DOHH2 (cell line): Measurements from ENCODE around the gene OR10A5.
"Not testable (repeated sequence)": the region's sequence is repeated elsewhere in the genome, so short reads cannot be mapped to it uniquely, and the experiment has no call there.

ENCODE experiments used
- H3F3A ChIP-seq: fragments of 200-600 bp; sonication (generic), shearing (Covaris generic); 2 replicates; pipeline ENCODE4 v1.6.0; 2016; ENCODE audit warnings: antibody characterized with exemption, mild to moderate bottlenecking; ENCODE audit not compliant: control insufficient read depth, insufficient read depth
- H3K27ac ChIP-seq: fragments of 200-600 bp; sonication (generic); 2 replicates; pipeline ENCODE4 v1.5.1; 2014; ENCODE audit warnings: low read depth, mild to moderate bottlenecking, low read length, moderate library complexity
- H3K27me3 ChIP-seq: fragments of 200-600 bp; sonication (generic); 2 replicates; pipeline ENCODE4 v1.6.1; 2014; ENCODE audit warnings: mild to moderate bottlenecking, low read length, mixed read lengths; ENCODE audit not compliant: control insufficient read depth
- H3K36me3 ChIP-seq: fragments of 200-600 bp; sonication (generic); 2 replicates; pipeline ENCODE4 v1.6.1; 2014; ENCODE audit warnings: mild to moderate bottlenecking, low read length, moderate library complexity, mixed read lengths; ENCODE audit not compliant: control insufficient read depth
- H3K4me1 ChIP-seq: fragments of 200-600 bp; sonication (generic); 2 replicates; pipeline ENCODE4 v1.6.1; 2014; ENCODE audit warnings: mild to moderate bottlenecking, low read length, mixed read lengths; ENCODE audit not compliant: control insufficient read depth
- H3K4me2 ChIP-seq: fragments of 200-600 bp; sonication (generic); 2 replicates; pipeline ENCODE4 v1.6.0; 2014; ENCODE audit warnings: mild to moderate bottlenecking, low read length, moderate library complexity
- H3K4me3 ChIP-seq: fragments of 200-600 bp; sonication (generic); 2 replicates; pipeline ENCODE4 v1.5.1; 2014; ENCODE audit warnings: mild to moderate bottlenecking, low read length, mixed read lengths
- H3K79me2 ChIP-seq: fragments of 200-600 bp; sonication (generic); 2 replicates; pipeline ENCODE4 v1.6.1; 2014; ENCODE audit warnings: mild to moderate bottlenecking, low read length, mixed read lengths; ENCODE audit not compliant: control insufficient read depth
- H3K9me2 ChIP-seq: fragments of 200-600 bp; sonication (generic); replicated peaks from 2 replicates; pipeline ENCODE4 v1.6.1; 2014; ENCODE audit warnings: mild to moderate bottlenecking, low read length, mixed read lengths; ENCODE audit not compliant: control insufficient read depth
- H3K9me3 ChIP-seq: fragments of 200-600 bp; sonication (generic); 2 replicates; pipeline ENCODE4 v1.6.1; 2014; ENCODE audit warnings: antibody characterized with exemption, low read length, mixed read lengths; ENCODE audit not compliant: control insufficient read depth, insufficient read depth
- H4K20me1 ChIP-seq: fragments of 200-600 bp; sonication (generic); 2 replicates; pipeline ENCODE4 v1.6.0; 2014; ENCODE audit warnings: low read depth, mild to moderate bottlenecking, antibody characterized with exemption, low read length, moderate library complexity; ENCODE audit not compliant: control insufficient read depth, insufficient read depth
- EZH2phosphoT487 ChIP-seq: fragments of 200-600 bp; sonication (generic); IDR thresholded peaks from 2 replicates; pipeline ENCODE4 v1.6.1; 2017; ENCODE audit warnings: borderline replicate concordance, mild to moderate bottlenecking, antibody characterized with exemption, low read length, moderate library complexity, mixed read lengths
- TF ChIP-seq, protein P1 (sequence below): fragments of 200-600 bp; sonication (generic); IDR thresholded peaks from one replicate; pipeline ENCODE4 v1.5.1; 2014; ENCODE audit warnings: antibody characterized with exemption, mild to moderate bottlenecking, low read depth, low read length; ENCODE audit not compliant: poor library complexity, severe bottlenecking

The OR10A5 gene

GRCh38 chr11:6876914-6877313, 31.4 kb downstream of the OR10A5 start:
- Histone ChIP-seq H3K27me3 (no peaks in the 10 kb centered on the region), H3F3A (no peaks in the 10 kb centered on the region), H3K4me1 (no peaks in the 10 kb centered on the region), H4K20me1 (no peaks in the 10 kb centered on the region), H3K4me3 (no peak overlapping the region), H3K9me3 (0 out of 2 replicates have a peak, but pooled peaks cover 3% of the 10 kb centered on the region), H3K4me2 (no peak overlapping the region), H3K36me3 (no peaks in the 10 kb centered on the region), H3K9me2 (no peaks in the 10 kb centered on the region; the same call in 1 of the 2 replicates), H3K27ac (no peak overlapping the region), H3K79me2 (no peaks in the 10 kb centered on the region)
- TF ChIP-seq EZH2phosphoT487: no peak
- TF ChIP-seq, protein P1, sequence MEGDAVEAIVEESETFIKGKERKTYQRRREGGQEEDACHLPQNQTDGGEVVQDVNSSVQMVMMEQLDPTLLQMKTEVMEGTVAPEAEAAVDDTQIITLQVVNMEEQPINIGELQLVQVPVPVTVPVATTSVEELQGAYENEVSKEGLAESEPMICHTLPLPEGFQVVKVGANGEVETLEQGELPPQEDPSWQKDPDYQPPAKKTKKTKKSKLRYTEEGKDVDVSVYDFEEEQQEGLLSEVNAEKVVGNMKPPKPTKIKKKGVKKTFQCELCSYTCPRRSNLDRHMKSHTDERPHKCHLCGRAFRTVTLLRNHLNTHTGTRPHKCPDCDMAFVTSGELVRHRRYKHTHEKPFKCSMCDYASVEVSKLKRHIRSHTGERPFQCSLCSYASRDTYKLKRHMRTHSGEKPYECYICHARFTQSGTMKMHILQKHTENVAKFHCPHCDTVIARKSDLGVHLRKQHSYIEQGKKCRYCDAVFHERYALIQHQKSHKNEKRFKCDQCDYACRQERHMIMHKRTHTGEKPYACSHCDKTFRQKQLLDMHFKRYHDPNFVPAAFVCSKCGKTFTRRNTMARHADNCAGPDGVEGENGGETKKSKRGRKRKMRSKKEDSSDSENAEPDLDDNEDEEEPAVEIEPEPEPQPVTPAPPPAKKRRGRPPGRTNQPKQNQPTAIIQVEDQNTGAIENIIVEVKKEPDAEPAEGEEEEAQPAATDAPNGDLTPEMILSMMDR: no peak

DNA sequence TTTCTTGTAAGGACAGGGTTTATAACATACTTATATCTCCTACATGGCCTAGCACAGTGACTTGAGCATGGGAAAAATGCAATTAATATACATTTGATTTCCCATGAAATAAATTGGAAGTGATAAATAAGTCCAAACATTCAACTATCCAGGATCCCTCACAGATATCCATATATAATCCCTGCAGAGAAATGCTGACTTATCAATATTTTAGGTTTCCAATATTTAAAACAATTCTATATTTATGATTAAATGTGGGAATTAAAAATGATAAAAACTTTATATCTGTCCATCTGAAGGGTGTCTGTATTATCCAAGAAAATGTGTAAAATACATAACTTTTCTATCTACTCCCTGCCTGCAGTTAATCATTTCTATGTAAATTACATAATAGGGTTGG, 37.3 kb downstream of the OR10A5 start:
- no peak overlapping the region for H3K27ac ChIP-seq

GRCh38 chr11:6887711-6888110, 42.2 kb downstream of the OR10A5 start:
- H3K4me1 ChIP-seq, H3K4me2 ChIP-seq, H3K4me3 ChIP-seq, H3K79me2 ChIP-seq, H3K9me3 ChIP-seq, H3F3A ChIP-seq, H4K20me1 ChIP-seq, H3K36me3 ChIP-seq, H3K9me2 ChIP-seq, H3K27ac ChIP-seq: not testable (repeated sequence)
- peaks cover 16% of the 10 kb centered on the region for H3K27me3 ChIP-seq

More for the DNA sequence above, 37.3 kb downstream of the OR10A5 start:
- H3K4me2 ChIP-seq: no peak overlapping the region
- H3K79me2 ChIP-seq: no peaks in the 10 kb centered on the region
- no peaks in the 10 kb centered on the region for H3F3A ChIP-seq
- no peaks in the 10 kb centered on the region for H3K4me1 ChIP-seq
- no peak overlapping the region for H3K4me3 ChIP-seq
- no peaks in the 10 kb centered on the region for H3K9me2 ChIP-seq
- H4K20me1 ChIP-seq: no peaks in the 10 kb centered on the region
- no peak for TF ChIP-seq EZH2phosphoT487
- TF ChIP-seq, protein P1: no peak
- no peaks in the 10 kb centered on the region for H3K9me3 ChIP-seq
- peaks cover 16% of the 10 kb centered on the region for H3K27me3 ChIP-seq
- H3K36me3 ChIP-seq: no peaks in the 10 kb centered on the region

DNA sequence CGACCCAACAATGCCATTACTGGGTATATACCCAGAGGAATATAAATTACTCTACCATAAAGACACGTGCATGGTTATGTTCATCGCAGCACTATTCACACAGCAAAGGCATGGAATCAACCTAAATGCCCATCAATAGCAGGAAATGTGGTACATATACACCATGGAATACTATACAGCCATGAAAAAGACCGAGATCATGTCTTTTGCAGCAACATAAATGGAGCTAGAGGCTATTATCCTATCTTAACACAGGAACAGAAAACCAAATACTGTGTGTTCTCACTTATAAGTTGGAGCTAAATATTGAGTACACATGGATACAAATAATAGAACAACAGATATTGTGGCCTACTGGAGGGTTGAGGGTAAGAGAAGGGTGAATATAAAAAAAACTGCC, 43.3 kb downstream of the OR10A5 start:
- Histone ChIP-seq H4K20me1 (no peaks in the 10 kb centered on the region), H3K27me3 (peaks cover 13% of the 10 kb centered on the region), H3K79me2 (no peaks in the 10 kb centered on the region), H3K4me1 (no peaks in the 10 kb centered on the region), H3K9me2 (no peaks in the 10 kb centered on the region), H3F3A (no peaks in the 10 kb centered on the region), H3K4me2 (no peak overlapping the region), H3K27ac (no peak overlapping the region), H3K36me3 (no peaks in the 10 kb centered on the region), H3K4me3 (no peak overlapping the region), H3K9me3 (no peaks in the 10 kb centered on the region)
- no peak for TF ChIP-seq EZH2phosphoT487
